ENCODE measurements around the gene NEK11. TPM values are rescaled to one million over a fixed set of nuclear protein-coding genes. Genes with fewer than 3 reads are reported as not detected.
A peak's percentile ranks its signal among the peaks of the same experiment; 100 is the strongest.

The NEK11 gene
- total RNA-seq, 1 donor, result 15.3 TPM

GRCh38 chr3:131216330-131216729 is 189.7 kb downstream of the NEK11 start:
- TF ChIP-seq, protein P1, sequence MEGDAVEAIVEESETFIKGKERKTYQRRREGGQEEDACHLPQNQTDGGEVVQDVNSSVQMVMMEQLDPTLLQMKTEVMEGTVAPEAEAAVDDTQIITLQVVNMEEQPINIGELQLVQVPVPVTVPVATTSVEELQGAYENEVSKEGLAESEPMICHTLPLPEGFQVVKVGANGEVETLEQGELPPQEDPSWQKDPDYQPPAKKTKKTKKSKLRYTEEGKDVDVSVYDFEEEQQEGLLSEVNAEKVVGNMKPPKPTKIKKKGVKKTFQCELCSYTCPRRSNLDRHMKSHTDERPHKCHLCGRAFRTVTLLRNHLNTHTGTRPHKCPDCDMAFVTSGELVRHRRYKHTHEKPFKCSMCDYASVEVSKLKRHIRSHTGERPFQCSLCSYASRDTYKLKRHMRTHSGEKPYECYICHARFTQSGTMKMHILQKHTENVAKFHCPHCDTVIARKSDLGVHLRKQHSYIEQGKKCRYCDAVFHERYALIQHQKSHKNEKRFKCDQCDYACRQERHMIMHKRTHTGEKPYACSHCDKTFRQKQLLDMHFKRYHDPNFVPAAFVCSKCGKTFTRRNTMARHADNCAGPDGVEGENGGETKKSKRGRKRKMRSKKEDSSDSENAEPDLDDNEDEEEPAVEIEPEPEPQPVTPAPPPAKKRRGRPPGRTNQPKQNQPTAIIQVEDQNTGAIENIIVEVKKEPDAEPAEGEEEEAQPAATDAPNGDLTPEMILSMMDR (IDR thresholded peaks at IDR 0.05; ENCODE audit: insufficient read depth, low read length), result no peak
- no peak overlapping the region for H3K4me3 ChIP-seq (ENCODE audit: low read depth, low read length)
- DNase-seq (ENCODE audit: low read depth), result peak; percentile 29

DNA sequence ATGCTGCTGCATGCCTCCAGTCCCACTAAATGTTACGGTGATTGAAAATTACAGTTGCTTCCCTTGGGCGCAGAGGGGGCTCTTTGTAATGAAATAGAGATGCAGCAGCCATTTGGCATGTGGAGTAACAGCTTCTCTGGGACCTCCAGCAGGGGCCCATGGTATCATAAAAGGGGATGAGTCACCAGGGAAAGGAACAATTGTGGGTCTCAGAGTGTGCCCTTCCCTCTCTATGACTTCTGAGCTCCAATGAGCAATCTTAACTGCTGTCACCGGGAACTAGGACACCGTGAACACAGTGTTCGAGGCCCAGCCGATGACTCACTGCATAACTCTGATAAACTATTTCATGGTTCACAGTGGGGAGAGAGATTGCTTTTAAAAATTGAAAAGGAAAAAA is 190.1 kb downstream of the NEK11 start:
- peak; percentile 65 for DNase-seq (ENCODE audit: low read depth)
- TF ChIP-seq, protein P1 (IDR thresholded peaks at IDR 0.05; ENCODE audit: insufficient read depth, low read length), result no peak
- no peak overlapping the region for H3K4me3 ChIP-seq (ENCODE audit: low read depth, low read length)

- H3K4me3 ChIP-seq (ENCODE audit: low read depth, low read length), result no peak overlapping the region
- no peak for DNase-seq (ENCODE audit: low read depth)
- TF ChIP-seq, protein P1 (IDR thresholded peaks at IDR 0.05; ENCODE audit: insufficient read depth, low read length), result no peak
Measured at GRCh38 chr3:131217296-131217741, 190.6 kb downstream of the NEK11 start.

- no peak overlapping the region for H3K4me3 ChIP-seq (ENCODE audit: low read depth, low read length)
- TF ChIP-seq, protein P1 (IDR thresholded peaks at IDR 0.05; ENCODE audit: insufficient read depth, low read length), result no peak
- DNase-seq (ENCODE audit: low read depth), result no peak
Measured at GRCh38 chr3:131218196-131218595, 191.5 kb downstream of the NEK11 start.

DNA sequence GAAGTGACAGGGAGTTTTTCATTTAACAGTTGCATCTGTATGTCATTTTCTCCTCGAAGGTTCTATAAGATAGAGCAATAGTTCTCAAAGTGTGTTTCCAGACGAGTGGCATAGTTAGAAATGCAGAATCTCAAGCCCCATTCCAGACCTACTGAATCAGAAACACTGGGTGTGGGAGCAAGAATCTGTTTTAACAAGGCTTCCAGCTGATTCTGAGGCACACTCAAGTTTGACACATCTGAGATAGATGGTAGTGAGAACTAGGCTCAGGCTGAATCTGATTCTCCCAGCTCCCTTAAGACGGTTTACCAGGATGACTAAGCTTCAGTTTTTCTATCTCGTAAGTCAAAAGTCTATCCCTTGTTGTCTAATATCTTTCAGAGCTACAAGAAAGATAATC is 195.1 kb downstream of the NEK11 start:
- TF ChIP-seq, protein P1 (IDR thresholded peaks at IDR 0.05; ENCODE audit: insufficient read depth, low read length), result no peak
- no peak overlapping the region for H3K4me3 ChIP-seq (ENCODE audit: low read depth, low read length)
- peak; percentile 82 for DNase-seq (ENCODE audit: low read depth)

DNA sequence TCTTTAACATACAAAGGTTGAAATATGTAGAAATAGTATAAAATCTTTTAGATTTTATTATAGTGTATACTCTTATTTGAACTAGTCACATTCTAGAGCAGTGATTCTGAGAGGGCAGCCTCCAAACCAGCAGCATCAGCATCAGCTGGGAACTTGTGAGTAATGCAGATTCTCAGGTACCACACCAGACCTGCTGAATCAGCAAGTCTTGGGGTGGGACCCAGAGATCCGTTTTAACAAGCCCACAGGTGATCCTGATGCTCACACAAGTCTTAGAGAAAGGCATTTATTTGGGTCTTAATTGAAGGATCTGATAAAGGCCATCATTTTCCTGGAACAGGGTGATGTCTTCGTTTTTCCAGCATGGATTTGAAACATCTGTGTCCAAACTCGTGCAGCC is 195.9 kb downstream of the NEK11 start:
- DNase-seq (ENCODE audit: low read depth), result no peak
- no peak overlapping the region for H3K4me3 ChIP-seq (ENCODE audit: low read depth, low read length)
- TF ChIP-seq, protein P1 (IDR thresholded peaks at IDR 0.05; ENCODE audit: insufficient read depth, low read length), result no peak
